Parathyroid adenoma (tissue), 2 donors: ENCODE results near the gene XPO1.
A peak's percentile ranks its signal among the peaks of the same experiment; 100 is the strongest.

ENCODE experiments used
- H2AFZ ChIP-seq: fragments of 300-600 bp; sonication (generic); one replicate; pipeline ENCODE4 v1.7.0; 2017; ENCODE audit warnings: antibody characterized with exemption, mild to moderate bottlenecking
- H3K27ac ChIP-seq: fragments of 300-600 bp; sonication (generic); one replicate; pipeline ENCODE4 v1.7.0; 2017
- H3K27me3 ChIP-seq: fragments of 300-600 bp; sonication (generic); one replicate; pipeline ENCODE4 v1.7.0; 2017; ENCODE audit warnings: low read length; ENCODE audit not compliant: control insufficient read depth, insufficient read depth
- H3K36me3 ChIP-seq: fragments of 300-600 bp; sonication (generic); one replicate; pipeline ENCODE4 v1.7.0; 2017; ENCODE audit warnings: low read length; ENCODE audit not compliant: control insufficient read depth, insufficient read depth
- H3K4me1 ChIP-seq: fragments of 300-600 bp; sonication (generic); one replicate; pipeline ENCODE4 v1.7.0; 2017; ENCODE audit warnings: control low read depth
- H3K4me2 ChIP-seq: fragments of 300-600 bp; sonication (generic); one replicate; pipeline ENCODE4 v1.7.0; 2017; ENCODE audit warnings: low read length
- H3K4me3 ChIP-seq: fragments of 300-600 bp; sonication (generic); one replicate; pipeline ENCODE4 v1.7.0; 2017; ENCODE audit warnings: low read depth, low read length
- H3K79me2 ChIP-seq: fragments of 300-600 bp; sonication (generic); one replicate; pipeline ENCODE4 v1.7.0; 2017; ENCODE audit warnings: control low read depth
- H3K9ac ChIP-seq: fragments of 300-600 bp; sonication (generic); one replicate; pipeline ENCODE4 v1.7.0; 2017; ENCODE audit warnings: mild to moderate bottlenecking
- H3K9me3 ChIP-seq: fragments of 300-600 bp; sonication (generic); one replicate; pipeline ENCODE4 v1.7.0; 2017; ENCODE audit warnings: low read length; ENCODE audit not compliant: control insufficient read depth
- CTCF ChIP-seq: fragments of 300-600 bp; sonication (generic); IDR thresholded peaks from one replicate; pipeline ENCODE4 v1.7.0; 2017; ENCODE audit warnings: antibody characterized with exemption, mild to moderate bottlenecking
- donor health status: primary hyperparathyroidism.

The XPO1 gene

GRCh38 chr2:61529944-61530735 lies 8.0 kb downstream of the XPO1 start:
- H3K9ac ChIP-seq = no peak overlapping the region
- no peak overlapping the region for H3K4me2 ChIP-seq
- H3K9me3 ChIP-seq = no peaks in the 10 kb centered on the region
- peaks cover 8% of the 10 kb centered on the region for H3K4me1 ChIP-seq
- H3K36me3 ChIP-seq = no peaks in the 10 kb centered on the region
- no peaks in the 10 kb centered on the region for H3K27me3 ChIP-seq
- H3K79me2 ChIP-seq = peaks cover 30% of the 10 kb centered on the region
- H2AFZ ChIP-seq = no peak overlapping the region
- H3K27ac ChIP-seq = peak overlapping the region; percentile 76
- no peak overlapping the region for H3K4me3 ChIP-seq
- TF ChIP-seq CTCF = no peak

- Histone ChIP-seq H3K36me3 (no peaks in the 10 kb centered on the region), H2AFZ (no peak overlapping the region), H3K27me3 (no peaks in the 10 kb centered on the region), H3K4me1 (peaks cover 3% of the 10 kb centered on the region), H3K79me2 (peaks cover 47% of the 10 kb centered on the region), H3K9ac (no peak overlapping the region), H3K27ac (no peak overlapping the region), H3K4me3 (no peak overlapping the region), H3K9me3 (no peaks in the 10 kb centered on the region), H3K4me2 (no peak overlapping the region)
- TF ChIP-seq CTCF = no peak
Measured at GRCh38 chr2:61520261-61520660, 17.9 kb downstream of the XPO1 start.

GRCh38 chr2:61512768-61513398 lies 25.3 kb downstream of the XPO1 start:
- no peak overlapping the region for H3K4me2 ChIP-seq
- H2AFZ ChIP-seq = no peak overlapping the region
- no peaks in the 10 kb centered on the region for H3K4me1 ChIP-seq
- H3K79me2 ChIP-seq = peaks cover 63% of the 10 kb centered on the region
- H3K4me3 ChIP-seq = no peak overlapping the region
- H3K36me3 ChIP-seq = no peaks in the 10 kb centered on the region
- no peaks in the 10 kb centered on the region for H3K9me3 ChIP-seq
- H3K9ac ChIP-seq = no peak overlapping the region
- no peak overlapping the region for H3K27ac ChIP-seq
- H3K27me3 ChIP-seq = no peaks in the 10 kb centered on the region
- no peak for TF ChIP-seq CTCF

GRCh38 chr2:61510674-61511671 lies 27.2 kb downstream of the XPO1 start:
- Histone ChIP-seq H3K4me1 (no peaks in the 10 kb centered on the region), H3K27me3 (no peaks in the 10 kb centered on the region), H3K4me3 (no peak overlapping the region), H3K4me2 (no peak overlapping the region), H3K79me2 (peaks cover 55% of the 10 kb centered on the region), H2AFZ (no peak overlapping the region), H3K27ac (no peak overlapping the region), H3K9me3 (no peaks in the 10 kb centered on the region), H3K36me3 (no peaks in the 10 kb centered on the region), H3K9ac (no peak overlapping the region)
- TF ChIP-seq CTCF = no peak
